ENCODE results near the gene AGO3.
A peak's percentile ranks its signal among the peaks of the same experiment; 100 is the strongest.
"Not testable (repeated sequence)": the region's sequence is repeated elsewhere in the genome, so short reads cannot be mapped to it uniquely, and the experiment has no call there.

Gene AGO3

GRCh38 chr1:35927472-35927871 lies 3.4 kb upstream of the AGO3 start:
- no peak for DNase-seq

GRCh38 chr1:35929730-35930592 lies 944 bp upstream of the AGO3 start:
- DNase-seq: peak in 5 of 6 experiments; percentile 17 to 63 (median 29)

DNA sequence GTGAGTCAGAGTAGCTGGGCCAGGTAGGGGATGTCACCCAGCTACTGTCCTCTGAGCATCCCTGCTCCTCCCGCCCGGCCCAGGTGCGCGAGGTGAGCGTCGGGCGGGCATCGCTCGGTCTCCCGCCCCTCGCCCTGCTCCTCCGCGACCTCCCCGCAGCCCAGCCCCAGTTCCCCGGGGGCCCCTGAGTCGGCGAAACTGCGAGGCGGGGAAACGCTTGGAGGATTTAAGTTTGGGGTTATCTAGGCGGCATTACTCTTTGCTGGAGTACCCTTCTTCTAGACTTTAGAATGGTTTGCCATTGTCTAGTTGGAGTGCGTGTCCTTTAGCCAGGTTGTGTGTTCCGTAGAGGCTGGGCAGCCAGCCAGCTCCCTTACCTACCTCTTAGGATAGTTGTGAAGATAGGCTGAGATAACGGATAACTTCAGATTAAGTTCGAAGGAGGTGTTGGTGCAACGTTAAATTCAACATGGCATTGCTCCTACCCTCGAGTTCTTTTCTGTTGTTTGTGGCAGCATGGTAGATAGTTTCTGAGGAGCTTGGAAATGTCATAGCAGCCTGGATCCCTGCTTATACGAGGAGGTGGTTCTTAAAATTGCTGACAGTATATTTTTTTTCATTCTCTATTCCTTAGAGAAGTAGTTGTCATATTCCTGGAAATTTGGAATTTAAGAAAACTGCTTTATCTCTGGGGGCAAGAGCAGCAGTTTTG lies 697 bp downstream of the AGO3 start:
- peak in 3 of 6 experiments; percentile 24 to 62 (median 58) for DNase-seq

DNA sequence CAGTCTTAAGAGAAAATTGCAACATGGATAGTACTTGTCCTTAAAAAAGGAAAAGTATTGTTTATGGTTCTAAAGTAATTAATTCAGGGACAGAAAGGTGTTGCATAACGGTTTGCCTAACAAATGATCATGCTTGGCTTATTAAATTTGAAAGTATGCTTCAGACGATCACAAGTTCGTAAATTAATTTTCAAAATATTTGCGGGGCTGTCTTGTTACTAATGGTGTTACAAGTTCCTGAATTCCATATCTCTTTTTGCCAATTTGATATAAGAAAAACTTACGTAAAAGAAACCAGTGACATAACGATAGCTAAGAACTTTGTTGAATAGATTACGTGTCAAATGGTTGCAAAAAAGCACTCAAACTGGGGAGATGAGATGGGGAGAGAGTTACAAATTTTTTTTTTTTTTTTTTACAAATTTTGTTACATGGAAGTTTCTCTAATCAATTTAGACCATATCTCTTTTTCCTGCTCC lies 1.3 kb downstream of the AGO3 start:
- DNase-seq: no peak

DNA sequence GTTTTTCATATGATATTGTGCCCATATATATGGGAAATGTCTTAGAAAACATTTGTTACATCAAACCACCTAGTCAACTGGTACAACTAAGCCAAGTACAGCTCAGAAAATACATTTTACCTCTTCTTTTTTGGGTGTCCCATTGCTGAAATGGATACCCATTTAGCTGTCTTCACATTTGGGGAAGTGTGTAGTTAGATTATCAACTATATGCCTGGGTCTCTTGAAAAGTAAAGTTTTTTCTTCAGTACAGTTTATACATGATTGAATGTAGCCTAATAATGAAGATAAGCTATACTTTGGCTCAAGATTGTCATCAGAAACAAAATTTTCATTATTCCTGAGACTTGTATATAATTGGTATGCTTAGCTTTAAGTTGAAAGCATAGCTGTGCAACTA lies 2.0 kb downstream of the AGO3 start:
- no peak for DNase-seq

GRCh38 chr1:35935442-35936388 lies 4.8 kb downstream of the AGO3 start:
- no peak for DNase-seq

DNA sequence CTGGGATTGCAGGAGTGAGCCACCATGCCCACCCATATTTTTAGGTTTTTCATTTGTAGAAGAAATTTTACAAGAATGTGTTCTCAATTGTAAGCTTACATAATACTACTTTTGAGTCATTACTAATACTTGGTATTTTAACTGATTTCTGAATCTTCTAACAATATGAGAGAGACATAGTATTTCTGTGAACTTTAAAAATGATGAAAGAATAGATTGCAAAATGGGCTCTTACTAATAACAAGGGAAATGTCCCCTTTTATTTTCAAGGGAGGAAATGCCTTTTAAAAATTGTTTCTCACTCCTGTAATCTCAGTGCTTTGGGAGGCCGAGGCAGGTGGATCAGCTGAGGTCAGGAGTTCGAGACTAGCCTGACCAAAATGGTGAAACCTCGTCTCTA lies 5.9 kb downstream of the AGO3 start:
- no peak for DNase-seq

- DNase-seq: no peak
These were observed 8.6 kb downstream of the AGO3 start for GRCh38 chr1:35939484-35939883.

GRCh38 chr1:35945327-35945726 lies 14.4 kb downstream of the AGO3 start:
- no peak for DNase-seq

DNA sequence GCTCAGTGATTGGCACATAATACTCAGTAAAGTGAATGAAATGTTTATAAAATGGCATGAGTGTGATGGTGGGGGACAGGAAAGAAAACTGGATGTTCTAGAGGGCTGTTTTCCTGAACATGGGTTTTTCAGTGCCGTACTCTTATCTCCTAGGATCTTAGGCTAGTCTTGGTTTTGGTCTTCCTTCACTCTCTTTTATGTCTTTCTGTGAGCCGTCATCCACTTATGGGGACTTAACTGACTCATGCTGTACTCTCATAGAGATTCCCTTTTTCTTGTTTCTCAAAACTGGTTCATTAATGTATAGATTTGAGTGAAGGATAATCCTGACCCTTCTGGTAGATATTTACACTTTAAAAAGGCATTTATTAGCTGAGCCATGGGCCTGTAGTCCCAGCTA lies 16.6 kb downstream of the AGO3 start:
- no peak for DNase-seq

DNA sequence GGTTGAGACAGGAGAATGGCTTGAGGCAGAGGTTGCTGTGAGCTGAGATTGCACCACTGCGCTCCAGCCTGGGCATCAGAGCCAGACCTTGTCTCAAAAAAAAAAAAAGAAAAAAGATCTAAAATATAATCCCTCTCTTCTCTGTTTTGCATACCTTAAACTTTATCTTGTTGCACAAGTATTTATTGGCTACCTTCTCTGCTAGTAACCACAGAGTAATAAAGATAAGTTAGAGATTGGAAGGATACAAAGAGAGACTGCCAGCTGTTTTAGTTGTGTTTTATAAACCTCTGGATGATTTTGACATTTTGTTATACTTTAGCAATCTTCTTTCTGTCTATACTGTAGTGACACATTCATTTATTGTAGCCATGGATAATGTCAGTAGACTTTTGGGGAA lies 27.7 kb downstream of the AGO3 start:
- DNase-seq: no peak

- DNase-seq: no peak
These were observed 28.4 kb downstream of the AGO3 start for GRCh38 chr1:35959304-35959703.

DNA sequence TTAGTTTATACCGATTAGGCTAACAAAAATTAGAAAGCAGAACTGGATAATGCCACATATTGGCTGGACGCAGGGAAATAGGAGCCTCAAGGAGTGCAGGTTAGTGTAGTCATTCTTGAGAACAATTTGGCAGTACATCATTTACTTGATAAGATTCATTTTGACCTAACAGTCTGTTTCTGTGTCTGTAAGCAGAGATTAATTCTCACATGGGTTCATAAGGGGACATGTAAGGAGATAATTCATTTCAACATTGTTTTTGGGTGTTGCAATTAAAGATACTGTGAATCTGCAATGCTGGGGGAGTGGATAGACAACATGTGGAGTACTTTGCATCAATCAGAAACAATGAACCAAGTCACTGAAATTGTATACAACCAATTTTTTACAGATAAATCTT lies 32.0 kb downstream of the AGO3 start:
- no peak for DNase-seq

GRCh38 chr1:35964277-35964676 lies 33.4 kb downstream of the AGO3 start:
- not testable (repeated sequence) for DNase-seq

GRCh38 chr1:35968396-35968795 lies 37.5 kb downstream of the AGO3 start:
- DNase-seq: no peak

DNA sequence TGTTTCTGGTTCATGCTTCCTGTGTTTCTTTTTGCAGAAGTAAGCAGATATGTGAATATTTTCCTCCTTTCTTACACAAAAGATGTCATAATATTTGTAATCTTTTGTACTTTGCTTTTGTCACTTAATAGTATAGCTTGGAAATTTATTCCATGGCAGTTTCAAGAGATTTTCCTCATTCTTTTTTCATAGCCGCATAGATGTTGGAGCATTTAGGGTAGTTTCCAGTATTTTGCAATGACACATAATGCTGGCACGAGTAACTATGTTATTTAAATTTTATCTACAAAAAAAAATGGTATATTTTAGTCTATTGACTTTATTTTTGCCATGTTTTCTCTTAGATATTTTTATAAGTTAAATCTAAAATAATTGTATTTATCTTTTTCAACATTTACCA lies 40.7 kb downstream of the AGO3 start:
- DNase-seq: no peak

GRCh38 chr1:35972631-35973030 lies 41.7 kb downstream of the AGO3 start:
- DNase-seq: not testable (repeated sequence)

DNA sequence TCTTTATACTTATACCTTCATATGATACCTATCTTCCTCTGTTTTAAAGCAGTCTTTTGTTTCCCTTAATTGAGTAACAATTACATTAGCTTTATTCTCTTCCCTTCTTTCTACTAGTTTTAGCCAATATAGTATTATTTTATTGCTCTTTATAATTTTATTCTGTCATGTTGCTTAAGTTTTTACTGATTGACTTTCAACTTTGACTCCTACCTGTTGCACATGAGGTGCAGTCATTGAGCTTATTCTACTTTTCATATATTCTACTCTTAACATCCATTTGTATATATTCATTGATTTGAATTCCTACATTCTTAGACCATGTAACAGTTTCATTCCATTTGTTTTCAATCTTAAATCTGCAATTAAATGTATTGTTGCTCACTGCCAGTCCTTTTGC lies 49.2 kb downstream of the AGO3 start:
- DNase-seq: no peak

- no peak for DNase-seq
These were observed 57.3 kb downstream of the AGO3 start for GRCh38 chr1:35988237-35988636.

- no peak for DNase-seq
These were observed 76.1 kb downstream of the AGO3 start for GRCh38 chr1:36006941-36007500.

DNA sequence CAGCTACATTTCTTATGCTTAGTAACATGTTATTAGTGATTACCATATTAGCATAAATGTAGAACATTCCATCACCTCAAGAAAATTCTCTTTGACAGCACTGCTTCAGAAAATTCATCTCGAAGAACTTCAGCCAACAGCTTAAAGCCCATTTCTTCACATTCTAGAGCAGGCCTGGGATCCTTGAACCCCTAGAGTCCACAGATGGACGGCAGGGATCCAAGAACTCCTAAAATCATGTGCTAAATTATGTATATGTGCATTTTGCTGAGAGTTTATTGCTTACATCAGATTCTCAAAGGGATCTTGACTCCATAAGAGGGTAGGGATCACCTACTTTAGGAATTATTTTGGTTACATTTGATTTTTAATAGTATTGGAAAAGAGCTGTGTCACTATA lies 76.8 kb downstream of the AGO3 start:
- DNase-seq: no peak

- no peak for DNase-seq
These were observed 77.8 kb downstream of the AGO3 start for GRCh38 chr1:36008546-36009197.
